SH-SY5Y (cell line): Measurements from ENCODE around the gene SERPINA3.

Experiments used
- GATA2 ChIP-seq: IDR thresholded peaks from 2 replicates; pipeline ENCODE4 v1.6.1; 2011; ENCODE audit warnings: mild to moderate bottlenecking, low read depth, low read length
- GATA3 ChIP-seq: IDR thresholded peaks from 2 replicates; pipeline ENCODE4 v1.6.1; 2011; ENCODE audit warnings: low read depth, mild to moderate bottlenecking, low read length, moderate library complexity

- TF ChIP-seq GATA2, result no peak
- no peak for TF ChIP-seq GATA3
Measured at GRCh38 chr14:94573475-94574277, 38.5 kb upstream of the SERPINA3 start.
